ENCODE data around the gene PAXX.

Gene PAXX

DNA sequence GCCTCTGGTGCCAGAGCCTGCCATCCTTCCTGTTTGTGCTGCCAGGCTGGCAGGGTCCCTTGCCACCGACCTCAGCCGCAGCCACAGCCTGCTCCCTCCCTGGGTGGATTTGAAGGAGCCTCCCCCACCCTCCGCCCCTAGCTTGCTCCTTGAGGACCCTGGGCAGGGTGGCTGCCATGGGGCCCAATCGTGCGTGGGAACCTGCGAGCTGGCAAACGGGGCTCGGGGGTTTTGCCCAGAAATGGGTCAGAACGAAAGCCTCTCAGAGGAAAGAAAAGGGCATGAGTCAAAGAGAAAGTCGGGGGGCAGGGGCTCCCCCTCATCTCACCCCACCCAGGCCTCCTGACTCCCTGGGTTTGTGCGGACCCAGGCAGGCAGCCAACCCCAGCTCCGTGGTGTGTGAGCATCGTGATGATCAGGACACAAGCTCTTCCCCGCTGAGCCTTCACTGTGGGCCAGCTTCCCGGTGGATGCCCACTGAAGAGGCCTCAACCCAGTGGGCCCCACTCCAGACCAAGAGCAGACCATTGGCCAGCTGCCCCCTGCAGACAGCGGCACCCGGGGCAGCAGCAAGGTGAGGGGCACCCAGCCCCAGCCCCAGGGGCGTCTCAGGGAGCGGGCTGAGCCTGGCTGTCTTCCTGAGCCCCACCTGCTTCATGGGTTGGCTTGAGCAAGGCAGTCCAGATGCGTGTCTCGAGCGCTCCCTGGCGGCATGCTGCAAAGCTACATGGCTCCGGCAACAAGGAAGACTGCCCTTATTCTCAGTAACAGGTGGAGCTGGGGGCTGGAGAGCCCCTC, 42.7 kb downstream of the PAXX start:
- no peak for DNase-seq

DNA sequence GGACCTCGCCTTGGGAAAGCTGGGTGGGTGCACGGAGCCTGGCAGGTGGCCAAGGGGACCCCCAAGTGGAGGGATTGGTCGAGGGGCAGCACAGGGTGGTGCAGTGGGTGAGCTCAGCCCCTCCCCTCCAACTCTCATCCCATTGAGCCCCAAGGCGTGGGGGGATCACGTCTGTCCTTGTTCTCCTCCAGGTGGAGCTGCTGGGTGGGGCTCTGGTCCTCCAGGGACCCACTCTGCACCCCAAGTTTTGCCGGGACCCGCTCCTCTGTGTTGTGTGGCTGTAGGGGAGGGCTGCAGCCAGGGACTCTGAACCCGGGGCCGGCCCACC, 43.2 kb downstream of the PAXX start:
- DNase-seq, result no peak

DNA sequence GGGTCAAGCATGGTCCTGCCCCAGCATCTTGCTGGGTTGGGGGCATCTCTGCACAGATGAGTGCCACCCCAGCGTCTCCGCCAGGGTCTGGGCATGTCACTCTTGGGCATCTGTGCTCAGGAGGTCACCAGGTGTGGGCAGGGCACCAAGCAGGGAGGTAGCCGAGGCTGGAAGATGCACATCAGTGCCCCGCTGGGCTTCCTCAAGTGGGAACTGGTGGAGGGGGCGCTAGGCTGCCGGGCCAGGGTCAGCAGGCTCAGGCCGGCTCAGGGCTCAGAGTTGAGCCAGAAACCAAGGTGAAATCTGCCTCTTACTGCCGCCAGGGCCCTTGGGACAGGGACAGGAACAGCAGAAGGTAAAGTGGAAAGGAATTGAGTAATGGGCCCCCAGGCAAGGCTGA, 43.7 kb downstream of the PAXX start:
- DNase-seq, result no peak

- DNase-seq, result no peak
Measured at GRCh38 chr9:137037035-137037434, 44.8 kb downstream of the PAXX start.

GRCh38 chr9:137037483-137037882, 45.3 kb downstream of the PAXX start:
- DNase-seq, result no peak

DNA sequence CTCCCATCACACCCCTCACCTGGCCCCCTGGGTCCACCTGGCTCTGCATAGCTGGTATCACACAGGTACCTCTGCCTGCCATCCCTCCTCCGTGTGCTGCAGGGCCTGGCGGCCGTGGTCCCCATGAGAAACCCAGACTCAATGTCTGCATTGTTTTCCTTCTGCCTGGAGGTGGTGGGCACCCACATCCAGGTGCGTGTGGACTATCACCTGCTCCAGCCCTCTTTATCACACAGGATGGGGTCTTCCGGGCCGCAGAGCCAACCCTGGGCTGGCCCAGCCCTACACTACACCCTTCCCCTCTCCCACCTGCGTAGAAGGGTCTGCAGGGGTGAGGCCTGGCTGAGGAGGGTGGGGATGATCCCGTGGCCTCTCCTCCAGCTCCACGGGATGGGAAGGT, 46.7 kb downstream of the PAXX start:
- no peak for DNase-seq

DNA sequence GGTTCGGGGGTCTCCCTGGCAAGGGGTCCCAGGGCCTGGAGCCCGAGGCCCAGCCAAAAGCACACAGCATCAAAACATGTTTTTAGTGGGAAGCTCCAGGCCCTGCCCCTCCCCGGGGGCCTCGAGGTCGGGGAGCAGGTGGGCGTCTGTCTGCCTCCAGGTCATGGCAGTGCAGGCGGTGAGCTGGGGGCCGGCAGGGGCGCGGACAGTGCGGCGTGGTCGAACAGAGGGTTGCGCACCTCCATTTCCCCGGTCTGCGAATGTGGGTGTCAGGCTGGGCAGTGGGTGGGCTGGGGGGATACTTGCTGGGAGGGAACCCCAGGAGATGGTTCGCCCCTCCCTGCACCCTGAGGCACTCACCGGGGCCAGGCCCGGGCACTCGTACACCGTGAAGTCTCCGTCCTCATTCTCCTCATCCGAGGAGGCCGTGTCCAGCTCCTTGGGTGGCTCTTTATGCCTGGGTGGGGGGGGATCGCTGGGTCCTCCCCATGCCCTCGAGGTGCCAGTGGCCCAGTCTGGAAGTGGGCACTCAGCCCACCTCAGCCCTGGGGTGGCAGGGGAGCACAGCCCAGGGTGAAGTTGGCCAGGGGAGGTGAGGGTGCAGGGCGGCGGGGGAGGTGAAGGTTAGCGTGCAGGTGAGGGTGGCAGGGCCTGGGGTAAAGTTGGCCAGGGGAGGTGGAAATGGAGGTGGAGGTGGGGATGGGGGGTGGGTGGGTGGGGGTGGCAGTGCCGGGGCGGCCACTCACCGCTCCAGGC, 47.6 kb downstream of the PAXX start:
- DNase-seq, result no peak

- no peak for DNase-seq
Measured at GRCh38 chr9:137040568-137040967, 48.3 kb downstream of the PAXX start.

DNA sequence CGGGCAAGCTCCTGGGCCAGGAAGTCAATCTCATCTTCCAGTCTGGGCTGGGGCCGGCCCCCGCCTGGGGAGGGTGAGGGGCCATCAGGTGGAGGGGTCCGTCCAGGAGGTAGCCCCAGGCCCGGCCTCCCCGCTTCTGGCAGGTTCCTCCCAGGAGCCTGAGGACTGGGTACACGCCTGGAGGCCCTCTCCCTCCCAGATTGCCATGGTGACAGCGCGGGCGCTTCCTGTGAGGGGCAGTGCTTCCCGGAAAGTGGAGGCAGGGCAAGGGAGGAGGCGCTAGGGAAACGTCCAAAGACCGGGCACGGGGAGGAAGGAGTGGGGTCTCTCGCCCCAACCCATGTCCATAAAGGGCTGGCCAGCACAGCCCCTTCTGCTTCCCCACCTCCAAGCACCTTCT, 48.9 kb downstream of the PAXX start:
- no peak for DNase-seq

DNA sequence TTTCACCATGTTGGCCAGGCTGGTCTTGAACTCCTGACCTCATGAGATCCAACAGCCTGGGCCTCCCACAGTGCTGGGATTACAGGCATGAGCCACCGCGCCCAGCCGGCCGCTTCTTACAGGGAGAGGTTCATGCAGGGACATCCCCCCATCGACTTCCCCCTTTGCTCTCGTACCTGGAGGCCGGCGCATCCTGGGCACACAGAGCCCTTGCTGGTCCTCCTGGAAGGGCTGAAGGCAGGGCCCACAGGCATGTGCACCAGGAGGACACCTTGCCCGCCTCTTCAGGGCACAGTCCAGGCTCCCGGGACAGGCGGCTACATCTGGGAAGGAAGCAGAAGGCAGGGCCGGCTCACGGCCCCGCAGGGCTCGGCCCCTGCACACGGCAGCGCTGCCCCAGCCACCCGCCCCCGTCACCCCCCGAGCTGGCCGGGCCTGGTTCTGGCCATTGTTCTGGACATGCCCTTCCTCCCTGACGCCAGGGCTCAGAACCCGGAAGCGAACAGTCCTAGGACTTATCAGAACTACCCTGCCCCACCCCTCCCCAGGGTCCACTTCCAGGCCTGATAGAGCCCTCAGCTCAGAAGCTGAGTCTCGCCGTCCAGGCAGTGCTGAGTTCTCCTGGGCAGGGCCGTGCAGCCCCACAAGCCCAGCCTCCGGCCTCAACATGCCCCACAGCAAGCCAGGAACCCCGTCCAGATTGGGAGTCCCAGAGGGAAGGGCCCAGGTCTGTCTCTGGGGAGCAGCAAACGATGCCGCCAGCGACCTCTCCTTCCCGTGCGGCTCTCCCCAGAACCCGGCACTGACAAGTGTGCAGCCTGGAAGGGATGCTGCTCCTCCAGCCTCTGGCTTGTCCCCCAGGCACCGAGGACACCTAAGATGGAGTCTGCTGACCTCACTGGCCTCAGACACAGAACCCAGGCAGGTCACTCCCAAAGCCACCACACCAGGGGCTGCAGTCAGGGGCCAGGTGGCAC, 50.8 kb downstream of the PAXX start:
- no peak for DNase-seq

Measured in NCI-H1436 treated with DMSO at 0.1 percent for 48 hours (cell line).